Osteocyte (in vitro differentiated cells): ENCODE results near the gene CDH13. TPM values are rescaled to one million over a fixed set of nuclear protein-coding genes. Genes with fewer than 3 reads are reported as not detected.

Source experiments
- DNase-seq: peaks from one replicate; pipeline ENCODE4 v3.0.0; 2021; ENCODE audit warnings: mixed read lengths; ENCODE audit not compliant: unreplicated experiment; ENCODE audit errors: extremely low spot score
- H3K27ac Mint-ChIP-seq: one replicate; pipeline ENCODE4 v1.8.0; 2021; ENCODE audit warnings: mild to moderate bottlenecking, mixed read lengths; ENCODE audit not compliant: unreplicated experiment
- H3K27me3 Mint-ChIP-seq: one replicate; pipeline ENCODE4 v1.8.0; 2021; ENCODE audit warnings: mixed read lengths; ENCODE audit not compliant: unreplicated experiment
- H3K36me3 Mint-ChIP-seq: one replicate; pipeline ENCODE4 v1.8.0; 2021; ENCODE audit warnings: mixed read lengths; ENCODE audit not compliant: unreplicated experiment
- H3K4me1 Mint-ChIP-seq: one replicate; pipeline ENCODE4 v1.8.0; 2021; ENCODE audit warnings: mixed read lengths; ENCODE audit not compliant: unreplicated experiment
- H3K4me3 Mint-ChIP-seq: one replicate; pipeline ENCODE4 v1.8.0; 2021; ENCODE audit warnings: mild to moderate bottlenecking, moderate library complexity, mixed read lengths; ENCODE audit not compliant: unreplicated experiment
- H3K9me3 Mint-ChIP-seq: one replicate; pipeline ENCODE4 v1.8.0; 2021; ENCODE audit warnings: mixed read lengths; ENCODE audit not compliant: unreplicated experiment
- total RNA-seq: library from RNA; stranded (reverse); gene quantifications from 2 replicates; pipeline ENCODE4 v1.2.1, GENCODE V29; 2021
- TF ChIP-seq, protein P1 (sequence below): fragments of 200-600 bp; sonication (generic); IDR thresholded peaks from 2 replicates; pipeline ENCODE4 v1.5.0; 2021; ENCODE audit warnings: antibody characterized with exemption, mild to moderate bottlenecking, moderate library complexity

CDH13 gene
- total RNA-seq, 1 donor from 2014 or later = 27.0 TPM

DNA sequence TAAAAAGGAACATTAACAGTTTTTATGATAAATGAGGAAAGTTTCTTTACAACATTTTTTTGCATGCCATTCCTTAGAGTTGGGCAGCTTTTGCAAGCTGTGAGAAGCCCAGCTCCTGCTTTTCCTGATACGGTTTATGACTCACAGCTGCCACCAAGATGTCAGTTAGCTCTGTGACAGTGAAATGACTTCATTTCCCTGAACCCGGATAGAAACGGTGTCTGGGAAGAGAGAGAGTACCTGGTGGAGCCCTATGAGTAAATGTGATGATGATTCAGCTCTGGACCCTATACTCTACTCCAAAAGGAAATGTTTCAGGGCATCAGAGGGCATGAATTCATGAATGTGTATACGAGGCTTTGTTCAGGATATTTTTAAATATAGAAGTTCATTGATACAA is 814.7 kb downstream of the CDH13 start:
- TF ChIP-seq, protein P1, sequence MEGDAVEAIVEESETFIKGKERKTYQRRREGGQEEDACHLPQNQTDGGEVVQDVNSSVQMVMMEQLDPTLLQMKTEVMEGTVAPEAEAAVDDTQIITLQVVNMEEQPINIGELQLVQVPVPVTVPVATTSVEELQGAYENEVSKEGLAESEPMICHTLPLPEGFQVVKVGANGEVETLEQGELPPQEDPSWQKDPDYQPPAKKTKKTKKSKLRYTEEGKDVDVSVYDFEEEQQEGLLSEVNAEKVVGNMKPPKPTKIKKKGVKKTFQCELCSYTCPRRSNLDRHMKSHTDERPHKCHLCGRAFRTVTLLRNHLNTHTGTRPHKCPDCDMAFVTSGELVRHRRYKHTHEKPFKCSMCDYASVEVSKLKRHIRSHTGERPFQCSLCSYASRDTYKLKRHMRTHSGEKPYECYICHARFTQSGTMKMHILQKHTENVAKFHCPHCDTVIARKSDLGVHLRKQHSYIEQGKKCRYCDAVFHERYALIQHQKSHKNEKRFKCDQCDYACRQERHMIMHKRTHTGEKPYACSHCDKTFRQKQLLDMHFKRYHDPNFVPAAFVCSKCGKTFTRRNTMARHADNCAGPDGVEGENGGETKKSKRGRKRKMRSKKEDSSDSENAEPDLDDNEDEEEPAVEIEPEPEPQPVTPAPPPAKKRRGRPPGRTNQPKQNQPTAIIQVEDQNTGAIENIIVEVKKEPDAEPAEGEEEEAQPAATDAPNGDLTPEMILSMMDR = no peak
- no peak overlapping the region for H3K4me3 Mint-ChIP-seq
- DNase-seq = no peak
- no peak overlapping the region for H3K27ac Mint-ChIP-seq
- H3K36me3 Mint-ChIP-seq = no peaks in the 10 kb centered on the region
- no peaks in the 10 kb centered on the region for H3K9me3 Mint-ChIP-seq
- H3K27me3 Mint-ChIP-seq = no peaks in the 10 kb centered on the region
- peaks cover 3% of the 10 kb centered on the region for H3K4me1 Mint-ChIP-seq

DNA sequence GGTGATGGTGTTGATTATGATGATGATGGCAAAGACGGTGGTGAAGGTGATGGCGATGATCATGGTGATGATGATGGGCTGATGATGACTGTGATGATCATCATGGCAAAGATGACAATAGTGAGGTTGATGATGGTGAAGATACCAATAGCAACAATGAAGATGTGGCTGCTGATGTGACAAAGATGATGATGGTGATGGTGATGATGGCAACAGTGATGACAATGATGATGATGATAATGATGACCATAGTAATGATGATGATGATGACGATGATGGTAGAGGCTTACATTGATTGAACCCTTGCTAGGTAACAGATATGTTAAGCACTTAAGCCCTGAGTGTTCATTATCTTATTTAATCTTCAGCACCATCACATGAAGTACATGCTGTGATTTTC is 817.2 kb downstream of the CDH13 start:
- no peak overlapping the region for H3K27ac Mint-ChIP-seq
- H3K4me3 Mint-ChIP-seq = no peak overlapping the region
- H3K4me1 Mint-ChIP-seq = peaks cover 3% of the 10 kb centered on the region
- DNase-seq = no peak
- H3K36me3 Mint-ChIP-seq = no peaks in the 10 kb centered on the region
- H3K9me3 Mint-ChIP-seq = no peaks in the 10 kb centered on the region
- no peaks in the 10 kb centered on the region for H3K27me3 Mint-ChIP-seq
- TF ChIP-seq, protein P1 = no peak

DNA sequence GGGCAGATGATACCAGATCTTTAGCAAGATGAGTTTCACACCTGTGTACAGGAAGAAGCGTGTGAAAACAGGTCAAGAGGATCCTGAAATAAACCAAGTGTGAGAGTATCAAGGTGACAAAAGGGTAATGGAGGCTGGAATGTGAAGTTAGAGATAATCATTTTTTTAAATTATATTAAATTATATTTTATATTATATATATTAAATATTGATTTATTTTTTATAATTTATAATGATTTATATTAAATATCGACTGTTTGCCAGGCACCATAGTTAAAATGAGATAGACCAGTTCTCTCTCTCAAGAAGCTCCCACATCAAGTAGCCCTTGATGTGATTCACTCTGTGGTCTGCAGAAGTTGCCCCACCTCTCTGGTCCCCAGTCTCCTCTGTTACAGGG is 820.8 kb downstream of the CDH13 start:
- TF ChIP-seq, protein P1 = no peak
- H3K27me3 Mint-ChIP-seq = no peaks in the 10 kb centered on the region
- no peak overlapping the region for H3K4me3 Mint-ChIP-seq
- peaks cover 3% of the 10 kb centered on the region for H3K4me1 Mint-ChIP-seq
- H3K27ac Mint-ChIP-seq = no peak overlapping the region
- no peaks in the 10 kb centered on the region for H3K9me3 Mint-ChIP-seq
- H3K36me3 Mint-ChIP-seq = no peaks in the 10 kb centered on the region
- DNase-seq = no peak

DNA sequence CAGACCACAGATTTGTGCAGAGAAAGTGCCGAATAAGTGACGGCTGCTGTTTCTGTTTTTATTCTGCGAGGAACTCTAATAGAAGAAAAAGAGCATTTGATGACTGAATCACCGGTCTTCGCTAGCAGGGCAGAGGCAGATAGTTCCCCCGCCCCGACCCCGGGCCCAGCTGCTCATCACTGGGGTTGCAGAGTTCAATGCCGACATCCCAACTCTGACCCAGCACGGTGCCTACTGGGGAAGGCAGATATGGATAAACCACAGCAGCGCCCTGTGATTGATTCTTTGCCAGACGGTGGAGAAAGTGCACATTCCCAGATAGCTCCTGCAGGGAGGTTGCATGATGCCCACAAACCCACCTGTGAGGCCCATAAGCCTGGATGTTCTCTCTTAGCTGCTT is 823.1 kb downstream of the CDH13 start:
- H3K36me3 Mint-ChIP-seq = no peaks in the 10 kb centered on the region
- no peaks in the 10 kb centered on the region for H3K27me3 Mint-ChIP-seq
- H3K4me1 Mint-ChIP-seq = no peaks in the 10 kb centered on the region
- H3K9me3 Mint-ChIP-seq = no peaks in the 10 kb centered on the region
- H3K4me3 Mint-ChIP-seq = no peak overlapping the region
- H3K27ac Mint-ChIP-seq = no peak overlapping the region
- DNase-seq = no peak
- TF ChIP-seq, protein P1 = no peak

DNA sequence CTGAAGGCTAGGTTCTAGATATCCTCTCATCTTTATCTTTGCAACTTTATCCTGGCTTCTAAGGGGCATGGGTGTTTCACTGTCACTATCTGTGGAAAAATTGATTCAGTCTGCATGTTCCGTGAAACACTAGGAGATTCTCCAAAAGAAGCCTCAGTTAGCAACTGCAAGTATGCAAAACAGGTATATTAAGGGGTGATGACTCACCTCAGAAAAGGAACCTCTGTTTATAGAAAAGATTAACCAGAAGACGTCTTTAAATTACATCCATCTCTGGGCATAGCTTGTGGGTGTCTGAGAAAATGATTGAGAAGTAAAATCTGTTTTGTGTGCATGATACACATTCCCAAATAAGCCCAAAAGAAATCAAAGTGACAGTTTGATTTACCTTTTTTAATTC is 827.2 kb downstream of the CDH13 start:
- TF ChIP-seq, protein P1 = no peak
- H3K36me3 Mint-ChIP-seq = no peaks in the 10 kb centered on the region
- no peak overlapping the region for H3K4me3 Mint-ChIP-seq
- H3K9me3 Mint-ChIP-seq = no peaks in the 10 kb centered on the region
- no peak for DNase-seq
- H3K27me3 Mint-ChIP-seq = no peaks in the 10 kb centered on the region
- H3K4me1 Mint-ChIP-seq = no peaks in the 10 kb centered on the region
- no peak overlapping the region for H3K27ac Mint-ChIP-seq
